Measurements from ENCODE around the gene AKAP6. TPM values are rescaled to one million over a fixed set of nuclear protein-coding genes. Genes with fewer than 3 reads are reported as not detected.

Gene AKAP6
- total and polyA plus RNA-seq, 2 experiments from 2014 or later, result 0.38 to 0.42 TPM

DNA sequence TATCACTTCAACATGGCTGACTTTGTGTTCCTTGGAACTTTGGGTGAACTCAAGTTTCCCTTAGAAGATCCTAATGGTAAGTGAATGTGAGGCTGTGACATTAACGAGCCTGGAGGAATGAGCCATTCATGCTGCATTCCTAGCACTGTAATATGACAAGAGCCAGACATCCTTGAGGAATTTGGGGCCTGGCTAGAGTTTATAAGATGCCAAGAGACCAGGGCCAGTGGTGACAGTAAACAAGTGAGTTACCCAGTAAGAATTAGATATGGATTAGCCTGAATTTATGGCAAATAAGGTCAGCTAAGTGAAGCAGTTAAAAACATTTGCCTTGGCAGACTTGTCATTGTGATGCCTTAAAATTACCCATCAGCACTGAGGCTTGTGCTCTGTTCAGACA lies 232.4 kb downstream of the AKAP6 start (continued):
- TF ChIP-seq, protein P1, sequence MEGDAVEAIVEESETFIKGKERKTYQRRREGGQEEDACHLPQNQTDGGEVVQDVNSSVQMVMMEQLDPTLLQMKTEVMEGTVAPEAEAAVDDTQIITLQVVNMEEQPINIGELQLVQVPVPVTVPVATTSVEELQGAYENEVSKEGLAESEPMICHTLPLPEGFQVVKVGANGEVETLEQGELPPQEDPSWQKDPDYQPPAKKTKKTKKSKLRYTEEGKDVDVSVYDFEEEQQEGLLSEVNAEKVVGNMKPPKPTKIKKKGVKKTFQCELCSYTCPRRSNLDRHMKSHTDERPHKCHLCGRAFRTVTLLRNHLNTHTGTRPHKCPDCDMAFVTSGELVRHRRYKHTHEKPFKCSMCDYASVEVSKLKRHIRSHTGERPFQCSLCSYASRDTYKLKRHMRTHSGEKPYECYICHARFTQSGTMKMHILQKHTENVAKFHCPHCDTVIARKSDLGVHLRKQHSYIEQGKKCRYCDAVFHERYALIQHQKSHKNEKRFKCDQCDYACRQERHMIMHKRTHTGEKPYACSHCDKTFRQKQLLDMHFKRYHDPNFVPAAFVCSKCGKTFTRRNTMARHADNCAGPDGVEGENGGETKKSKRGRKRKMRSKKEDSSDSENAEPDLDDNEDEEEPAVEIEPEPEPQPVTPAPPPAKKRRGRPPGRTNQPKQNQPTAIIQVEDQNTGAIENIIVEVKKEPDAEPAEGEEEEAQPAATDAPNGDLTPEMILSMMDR (conservative IDR thresholded peaks at IDR 0.05; ENCODE audit: low read depth in 2 of 2), result no peak
- no peak for TF ChIP-seq NANOG (IDR thresholded peaks at IDR 0.05; ENCODE audit: borderline replicate concordance)
- no peak for TF ChIP-seq EZH2phosphoT487 (IDR thresholded peaks at IDR 0.05; ENCODE audit: unreplicated experiment)

DNA sequence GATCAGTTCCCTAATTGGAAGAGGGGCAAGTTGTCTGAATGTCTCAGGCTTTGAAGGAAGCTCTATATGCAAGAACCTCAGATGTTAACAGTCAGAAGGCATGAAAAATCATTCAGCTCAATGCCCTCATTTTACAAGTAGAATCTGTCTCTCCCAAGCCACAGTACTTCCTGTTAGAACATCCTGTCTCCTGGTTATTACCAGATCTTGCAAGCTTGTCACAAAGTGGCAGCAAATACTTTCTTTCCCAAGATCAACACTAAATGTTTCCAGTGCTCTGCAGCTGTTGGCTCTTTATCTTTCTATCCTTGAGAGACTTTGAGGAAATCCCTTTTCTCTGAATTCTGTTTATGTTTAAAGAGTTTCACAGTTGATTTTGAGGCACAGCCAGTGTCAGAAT lies 235.5 kb downstream of the AKAP6 start:
- ATAC-seq, result no peak
- Mint-ChIP-seq H3K4me1 (no peaks in the 10 kb centered on the region), H3K9me3 (no peaks in the 10 kb centered on the region), H3K36me3 (ENCODE audit: low read depth) (no peaks in the 10 kb centered on the region), H3K27me3 (ENCODE audit: insufficient read depth, low read depth, poor library complexity) (no peaks in the 10 kb centered on the region), H3K4me3 (no peak overlapping the region), H3K27ac (no peak overlapping the region)
- Histone ChIP-seq H3K4me3 (no peak overlapping the region), H3K27me3 (ENCODE audit: insufficient read depth) (no peaks in the 10 kb centered on the region), H2AFZ (no peak overlapping the region), H3K79me2 (replicated peaks; ENCODE audit: insufficient read depth) (no peaks in the 10 kb centered on the region), H4K20me1 (replicated peaks; ENCODE audit: insufficient read depth) (no peaks in the 10 kb centered on the region), H3F3A (replicated peaks; ENCODE audit: low read depth) (no peaks in the 10 kb centered on the region), H3K27ac (ENCODE audit: low read depth) (no peak overlapping the region), H3K4me2 (no peak overlapping the region), H3K4me1 (ENCODE audit: insufficient read depth) (no peaks in the 10 kb centered on the region), H3K9me2 (ENCODE audit: insufficient read depth) (no peaks in the 10 kb centered on the region), H3K36me3 (ENCODE audit: insufficient read depth) (no peaks in the 10 kb centered on the region)
- TF ChIP-seq EZH2phosphoT487 (IDR thresholded peaks at IDR 0.05; ENCODE audit: unreplicated experiment) (no peak), NANOG (IDR thresholded peaks at IDR 0.05; ENCODE audit: borderline replicate concordance) (no peak), JUNB (IDR thresholded peaks at IDR 0.05; ENCODE audit: unreplicated experiment) (no peak), ZNF331 (CRISPR knock-in tag; IDR thresholded peaks at IDR 0.05; ENCODE audit: low read depth) (no peak)
- TF ChIP-seq, protein P2, sequence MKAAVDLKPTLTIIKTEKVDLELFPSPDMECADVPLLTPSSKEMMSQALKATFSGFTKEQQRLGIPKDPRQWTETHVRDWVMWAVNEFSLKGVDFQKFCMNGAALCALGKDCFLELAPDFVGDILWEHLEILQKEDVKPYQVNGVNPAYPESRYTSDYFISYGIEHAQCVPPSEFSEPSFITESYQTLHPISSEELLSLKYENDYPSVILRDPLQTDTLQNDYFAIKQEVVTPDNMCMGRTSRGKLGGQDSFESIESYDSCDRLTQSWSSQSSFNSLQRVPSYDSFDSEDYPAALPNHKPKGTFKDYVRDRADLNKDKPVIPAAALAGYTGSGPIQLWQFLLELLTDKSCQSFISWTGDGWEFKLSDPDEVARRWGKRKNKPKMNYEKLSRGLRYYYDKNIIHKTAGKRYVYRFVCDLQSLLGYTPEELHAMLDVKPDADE (IDR thresholded peaks at IDR 0.05), result no peak
- TF ChIP-seq, protein P3, sequence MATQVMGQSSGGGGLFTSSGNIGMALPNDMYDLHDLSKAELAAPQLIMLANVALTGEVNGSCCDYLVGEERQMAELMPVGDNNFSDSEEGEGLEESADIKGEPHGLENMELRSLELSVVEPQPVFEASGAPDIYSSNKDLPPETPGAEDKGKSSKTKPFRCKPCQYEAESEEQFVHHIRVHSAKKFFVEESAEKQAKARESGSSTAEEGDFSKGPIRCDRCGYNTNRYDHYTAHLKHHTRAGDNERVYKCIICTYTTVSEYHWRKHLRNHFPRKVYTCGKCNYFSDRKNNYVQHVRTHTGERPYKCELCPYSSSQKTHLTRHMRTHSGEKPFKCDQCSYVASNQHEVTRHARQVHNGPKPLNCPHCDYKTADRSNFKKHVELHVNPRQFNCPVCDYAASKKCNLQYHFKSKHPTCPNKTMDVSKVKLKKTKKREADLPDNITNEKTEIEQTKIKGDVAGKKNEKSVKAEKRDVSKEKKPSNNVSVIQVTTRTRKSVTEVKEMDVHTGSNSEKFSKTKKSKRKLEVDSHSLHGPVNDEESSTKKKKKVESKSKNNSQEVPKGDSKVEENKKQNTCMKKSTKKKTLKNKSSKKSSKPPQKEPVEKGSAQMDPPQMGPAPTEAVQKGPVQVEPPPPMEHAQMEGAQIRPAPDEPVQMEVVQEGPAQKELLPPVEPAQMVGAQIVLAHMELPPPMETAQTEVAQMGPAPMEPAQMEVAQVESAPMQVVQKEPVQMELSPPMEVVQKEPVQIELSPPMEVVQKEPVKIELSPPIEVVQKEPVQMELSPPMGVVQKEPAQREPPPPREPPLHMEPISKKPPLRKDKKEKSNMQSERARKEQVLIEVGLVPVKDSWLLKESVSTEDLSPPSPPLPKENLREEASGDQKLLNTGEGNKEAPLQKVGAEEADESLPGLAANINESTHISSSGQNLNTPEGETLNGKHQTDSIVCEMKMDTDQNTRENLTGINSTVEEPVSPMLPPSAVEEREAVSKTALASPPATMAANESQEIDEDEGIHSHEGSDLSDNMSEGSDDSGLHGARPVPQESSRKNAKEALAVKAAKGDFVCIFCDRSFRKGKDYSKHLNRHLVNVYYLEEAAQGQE (IDR thresholded peaks at IDR 0.05; ENCODE audit: unreplicated experiment), result no peak
- DNase-seq (ENCODE audit: low spot score), result no peak

DNA sequence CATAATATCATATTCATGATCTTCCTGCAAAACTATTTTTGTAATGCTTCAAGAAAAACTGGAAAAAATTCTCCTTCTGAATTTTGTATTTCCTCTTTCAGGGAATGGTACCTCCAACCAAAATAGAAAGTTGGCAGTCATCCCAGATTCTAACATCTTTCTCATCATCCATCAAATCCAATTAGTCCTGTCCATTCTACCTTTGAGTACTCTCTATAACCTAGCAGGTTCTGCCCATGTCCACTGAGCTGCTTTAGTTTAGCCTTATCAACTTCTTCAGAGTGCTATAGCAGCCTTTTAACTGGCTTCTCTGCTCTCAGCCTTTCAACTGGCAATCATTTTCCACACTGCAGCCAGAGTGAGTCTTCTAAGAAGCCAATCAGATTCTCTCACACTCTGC lies 236.2 kb downstream of the AKAP6 start:
- Histone ChIP-seq H3K27me3 (ENCODE audit: insufficient read depth) (no peaks in the 10 kb centered on the region), H3K4me2 (no peak overlapping the region), H3K4me3 (no peak overlapping the region), H3K36me3 (ENCODE audit: insufficient read depth) (no peaks in the 10 kb centered on the region), H2AFZ (no peak overlapping the region), H3K27ac (ENCODE audit: low read depth) (no peak overlapping the region), H3K4me1 (ENCODE audit: insufficient read depth) (no peaks in the 10 kb centered on the region), H3F3A (replicated peaks; ENCODE audit: low read depth) (no peaks in the 10 kb centered on the region), H3K9me2 (ENCODE audit: insufficient read depth) (no peaks in the 10 kb centered on the region), H4K20me1 (replicated peaks; ENCODE audit: insufficient read depth) (no peaks in the 10 kb centered on the region), H3K79me2 (replicated peaks; ENCODE audit: insufficient read depth) (no peaks in the 10 kb centered on the region)
- H3K9me3 Mint-ChIP-seq, result no peaks in the 10 kb centered on the region
- H3K36me3 Mint-ChIP-seq (ENCODE audit: low read depth), result no peaks in the 10 kb centered on the region
- H3K27ac Mint-ChIP-seq, result no peak overlapping the region
- no peak for DNase-seq (ENCODE audit: low spot score)
- H3K4me1 Mint-ChIP-seq, result no peaks in the 10 kb centered on the region
- no peak for ATAC-seq
- no peaks in the 10 kb centered on the region for H3K27me3 Mint-ChIP-seq (ENCODE audit: insufficient read depth, low read depth, poor library complexity)
- H3K4me3 Mint-ChIP-seq, result no peak overlapping the region
- TF ChIP-seq ZNF114 (CRISPR knock-in tag; IDR thresholded peaks at IDR 0.05) (no peak), JUNB (IDR thresholded peaks at IDR 0.05; ENCODE audit: unreplicated experiment) (no peak), EZH2 (IDR thresholded peaks at IDR 0.05; ENCODE audit: low read depth, unreplicated experiment) (no peak)
- TF ChIP-seq, protein P3 (IDR thresholded peaks at IDR 0.05; ENCODE audit: unreplicated experiment), result no peak

Measured in GM23338 (cell line).